Common myeloid progenitor, CD34-positive (primary cell): ENCODE data around the gene HMGCR. TPM values are rescaled to one million over a fixed set of nuclear protein-coding genes. Genes with fewer than 3 reads are reported as not detected.
A peak's percentile ranks its signal among the peaks of the same experiment; 100 is the strongest.
"Not testable (repeated sequence)": the region's sequence is repeated elsewhere in the genome, so short reads cannot be mapped to it uniquely, and the experiment has no call there.

Source experiments
- CTCF ChIA-PET: fragments of 350-600 bp; sonication (Branson Sonifier 250); formaldehyde crosslinking; loops from one replicate; lab custom pipeline; 2021; ENCODE audit warnings: antibody characterized with exemption; lab: Charles Lee
- POLR2A ChIA-PET: fragments of 350-600 bp; sonication (Branson Sonifier 250); formaldehyde crosslinking; loops from one replicate; lab custom pipeline; 2021; ENCODE audit warnings: antibody characterized with exemption; lab: Charles Lee
- DNase-seq, 3 donors: peaks; one replicate each; pipeline versions ENCODE4 v3.0.0 to v3.0.0-alpha.2; 2013
- H3K27ac ChIP-seq, 2 experiments: 1 replicate in 1 of 2; 2 replicates in 1 of 2; pipeline ENCODE4 v1.7.0; 2013; ENCODE audit warnings: inconsistent platforms in 2 of 2, low read length in 2 of 2, mild to moderate bottlenecking in 2 of 2, low read depth in 1 of 2, moderate library complexity in 1 of 2; ENCODE audit not compliant: severe bottlenecking in 2 of 2, insufficient read depth in 1 of 2, poor library complexity in 1 of 2
- H3K27me3 ChIP-seq, 5 experiments: replicated peaks in 2 of 5; 1 replicate in 3 of 5; 2 replicates in 2 of 5; pipeline versions ENCODE4 v1.6.1 to v1.7.0; 2013; ENCODE audit warnings: low read length in 4 of 5, mild to moderate bottlenecking in 2 of 5, moderate library complexity in 2 of 5, inconsistent platforms in 1 of 5; ENCODE audit not compliant: insufficient read depth in 5 of 5, control insufficient read depth in 4 of 5
- H3K36me3 ChIP-seq, 4 experiments: 1 replicate in 2 of 4; 2 replicates in 2 of 4; pipeline versions ENCODE4 v1.6.1 to v1.7.0; 2013; ENCODE audit warnings: low read length in 3 of 4, control low read depth in 1 of 4, mild to moderate bottlenecking in 1 of 4; ENCODE audit not compliant: control insufficient read depth in 4 of 4, insufficient read depth in 4 of 4
- H3K4me1 ChIP-seq, 4 experiments: 1 replicate in 3 of 4; 2 replicates in 1 of 4; pipeline versions ENCODE4 v1.6.1 to v1.7.1; 2013; ENCODE audit warnings: low read length in 3 of 4, mild to moderate bottlenecking in 3 of 4, control low read depth in 1 of 4, inconsistent platforms in 1 of 4, moderate library complexity in 1 of 4; ENCODE audit not compliant: control insufficient read depth in 4 of 4, insufficient read depth in 4 of 4; ENCODE audit errors: control extremely low read depth in 1 of 4
- H3K4me3 ChIP-seq, 7 experiments: 1 replicate in 4 of 7; 2 replicates in 3 of 7; pipeline versions ENCODE4 v1.5.1 to v1.7.0; 2013; ENCODE audit warnings: mild to moderate bottlenecking in 7 of 7, low read length in 6 of 7, moderate library complexity in 6 of 7, inconsistent platforms in 2 of 7, low read depth in 2 of 7, control low read depth in 1 of 7; ENCODE audit not compliant: insufficient read depth in 4 of 7, control insufficient read depth in 1 of 7; ENCODE audit errors: extremely low read depth in 1 of 7
- H3K9me3 ChIP-seq, 5 experiments: 1 replicate in 4 of 5; 2 replicates in 1 of 5; pipeline versions ENCODE4 v1.6.1 to v1.7.1; 2013; ENCODE audit warnings: low read length in 4 of 5, mild to moderate bottlenecking in 2 of 5, inconsistent platforms in 1 of 5, low read depth in 1 of 5, moderate library complexity in 1 of 5; ENCODE audit not compliant: control insufficient read depth in 4 of 5, insufficient read depth in 2 of 5; ENCODE audit errors: control extremely low read depth in 1 of 5
- WGBS: methylation state at CpG from one replicate; pipeline ENCODE4 v1.1.5; 2013; ENCODE audit not compliant: insufficient coverage; 5-methylcytosine and 5-hydroxymethylcytosine counted together
- polyA plus RNA-seq: library from polyadenylated mRNA; unstranded; fragments of 120-200 nt; gene quantifications from one replicate; pipeline ENCODE4 v1.2.1, GENCODE V29; 2013

Gene HMGCR
- 44.2 TPM for polyA plus RNA-seq

DNA sequence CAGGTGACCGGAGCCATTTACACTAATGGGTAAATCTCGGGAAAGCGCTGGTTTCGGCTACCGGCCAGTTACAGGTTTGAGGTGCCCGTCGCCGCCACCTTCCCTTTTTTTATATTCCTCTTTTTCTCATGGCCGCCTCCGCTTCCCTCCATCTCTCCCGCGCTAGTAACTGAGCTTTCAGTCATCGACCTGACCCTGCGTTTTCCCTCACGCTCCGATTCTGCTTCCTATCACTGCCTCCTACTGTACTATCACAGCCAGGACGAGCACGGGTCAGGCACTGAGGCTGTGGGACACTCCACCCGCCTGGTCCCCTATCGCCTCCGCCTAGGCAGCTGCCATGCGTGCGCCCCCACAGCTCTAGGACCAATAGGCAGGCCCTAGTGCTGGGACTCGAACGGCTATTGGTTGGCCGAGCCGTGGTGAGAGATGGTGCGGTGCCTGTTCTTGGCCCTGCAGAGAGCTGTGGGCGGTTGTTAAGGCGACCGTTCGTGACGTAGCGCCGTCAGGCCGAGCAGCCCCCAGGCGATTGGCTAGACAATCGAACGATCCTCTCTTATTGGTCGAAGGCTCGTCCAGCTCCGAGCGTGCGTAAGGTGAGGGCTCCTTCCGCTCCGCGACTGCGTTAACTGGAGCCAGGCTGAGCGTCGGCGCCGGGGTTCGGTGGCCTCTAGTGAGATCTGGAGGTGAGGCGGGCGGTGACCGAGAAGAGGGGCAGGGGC, at the start of gene HMGCR:
TSS of gene HMGCR (plus strand) at position 606 of the 722 bp plus-strand sequence. CDS start 5,386 bp downstream, outside the sequence.
- peak within 1 kb of the TSS; percentile 56 to 96 (median 79) for H3K4me3 ChIP-seq
- H3K27ac ChIP-seq, result peak within 1 kb of the TSS; percentile 77 to 93
- no peaks in the 10 kb centered on the region for H3K27me3 ChIP-seq
- WGBS, result under 1% methylated on average over 49 of the region's 56 CpGs
- DNase-seq, result peak; percentile 99 to 100 (median 99)
- H3K9me3 ChIP-seq, result no peaks in the 10 kb centered on the region
- ChIA-PET CTCF (interaction anchor here (0.9 to 1.0 kb wide), 3 partner anchors 16 to 100 kb away, joined by 3 to 5 read pairs (median 3); partner anchors contain the start of gene ANKRD31), POLR2A (interaction anchor here (0.6 to 0.8 kb wide), 3 partner anchors 141 to 344 kb away, joined by 3 to 7 read pairs (median 4); partner anchors contain the start of genes CERT1 and POLK)
- peaks cover 0 to 7% (median 0%) of the 10 kb centered on the region in 4 experiments for H3K36me3 ChIP-seq
- peaks cover 9 to 36% (median 20%) of the 10 kb centered on the region in 4 experiments for H3K4me1 ChIP-seq

DNA sequence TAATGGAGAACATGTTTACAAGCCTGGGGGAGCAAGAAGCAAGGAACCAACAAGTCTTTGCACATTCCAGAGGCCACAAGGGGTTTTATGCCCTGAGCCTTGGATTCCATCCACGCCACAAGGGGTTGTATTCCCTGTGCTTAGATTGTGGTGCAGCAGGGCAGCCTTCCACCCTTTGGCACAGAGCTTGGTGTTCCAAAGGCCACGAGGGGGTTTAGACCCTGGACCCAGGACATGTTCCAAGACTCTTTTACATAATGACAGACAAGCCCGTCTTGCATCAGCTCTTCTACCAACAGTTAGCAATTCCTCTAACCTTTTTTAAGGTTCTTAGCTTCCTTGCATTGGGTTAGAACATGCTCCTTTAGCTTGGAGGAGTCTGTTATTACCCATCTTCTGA, 45.2 kb upstream of the HMGCR start:
- H3K4me3 ChIP-seq, H3K27me3 ChIP-seq, H3K36me3 ChIP-seq, H3K27ac ChIP-seq, DNase-seq, POLR2A ChIA-PET, H3K4me1 ChIP-seq, CTCF ChIA-PET: not testable (repeated sequence)
- WGBS, result 100% methylated on average over 2 of the region's 3 CpGs
- peaks cover 2 to 21% (median 10%) of the 10 kb centered on the region in 5 experiments for H3K9me3 ChIP-seq

DNA sequence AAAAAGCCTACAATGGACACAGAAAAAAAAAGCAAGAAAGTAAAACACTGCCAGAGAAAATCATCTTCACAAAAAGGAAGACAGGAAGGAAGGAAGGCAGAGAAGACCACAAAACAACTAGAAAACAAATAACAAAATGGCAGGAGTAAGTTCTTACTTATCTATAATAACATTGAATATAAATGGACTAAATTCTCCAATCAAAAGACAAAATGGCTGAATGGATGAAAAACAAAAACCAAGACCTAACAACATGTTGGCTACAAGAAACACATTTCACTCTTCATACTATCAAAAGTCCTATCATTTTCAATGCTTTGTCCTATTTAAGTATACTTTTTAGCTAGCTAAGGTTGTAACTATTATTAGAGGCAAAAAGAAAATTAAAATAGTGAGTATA, 36.9 kb upstream of the HMGCR start:
- CTCF ChIA-PET, result interaction anchor here (0.7 kb wide), 1 partner anchor 10 kb away, joined by 3 read pairs; no protein-coding TSS in a partner anchor
- H3K9me3 ChIP-seq, result peaks cover 0 to 5% (median 0%) of the 10 kb centered on the region in 5 experiments
- H3K27ac ChIP-seq, result no peak overlapping the region
- no peaks in the 10 kb centered on the region for H3K36me3 ChIP-seq
- no peak for DNase-seq
- no peaks in the 10 kb centered on the region for H3K4me1 ChIP-seq
- H3K4me3 ChIP-seq, result no peak overlapping the region
- no peaks in the 10 kb centered on the region for H3K27me3 ChIP-seq
- POLR2A ChIA-PET, result no interaction called here

DNA sequence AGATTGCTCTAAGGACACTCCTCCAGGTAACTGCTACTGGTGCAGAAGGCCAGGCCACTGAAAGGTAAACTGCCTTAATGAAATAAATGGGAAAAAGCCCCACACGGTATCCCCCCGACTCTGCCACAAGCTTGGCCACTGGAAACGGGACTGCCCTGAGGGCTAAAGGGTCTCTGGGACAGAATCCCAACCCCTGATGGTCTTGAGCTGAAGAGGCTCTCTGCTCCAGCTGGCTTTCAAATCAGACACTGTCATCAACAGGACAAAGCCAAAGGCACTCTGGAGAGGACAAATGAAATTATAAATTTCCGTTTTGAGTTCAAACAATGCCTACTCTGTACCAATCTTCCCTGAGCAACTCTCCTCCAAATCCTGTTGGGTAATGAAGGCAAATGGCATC, 33.6 kb upstream of the HMGCR start:
- CTCF ChIA-PET, result no interaction called here
- Histone ChIP-seq H3K4me3 (no peak overlapping the region), H3K27ac (no peak overlapping the region), H3K36me3 (no peaks in the 10 kb centered on the region), H3K27me3 (no peaks in the 10 kb centered on the region), H3K9me3 (peaks cover 0 to 3% (median 0%) of the 10 kb centered on the region in 5 experiments), H3K4me1 (no peaks in the 10 kb centered on the region)
- 95% methylated on average over 4 of the region's 4 CpGs for WGBS
- DNase-seq, result no peak
- POLR2A ChIA-PET, result no interaction called here

DNA sequence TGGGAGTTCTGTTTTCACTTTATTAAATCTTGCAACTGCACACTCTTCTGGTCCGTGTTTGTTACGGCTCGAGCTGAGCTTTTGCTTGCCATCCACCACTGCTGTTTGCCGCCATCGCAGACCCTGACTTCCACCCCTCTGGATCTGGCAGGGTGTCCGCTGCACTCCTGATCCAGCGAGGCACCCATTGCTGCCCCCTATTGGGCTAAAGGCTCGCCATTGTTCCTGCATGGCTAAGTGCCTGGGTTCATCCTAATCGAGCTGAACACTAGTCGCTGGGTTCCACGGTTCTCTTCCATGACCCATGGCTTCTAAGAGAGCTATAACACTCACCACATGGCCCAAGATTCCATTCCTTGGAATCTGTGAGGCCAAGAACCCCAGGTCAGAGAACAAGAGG, 32.5 kb upstream of the HMGCR start:
- H3K27ac ChIP-seq, H3K4me1 ChIP-seq, POLR2A ChIA-PET, DNase-seq, H3K27me3 ChIP-seq, CTCF ChIA-PET, H3K9me3 ChIP-seq, H3K36me3 ChIP-seq, H3K4me3 ChIP-seq: not testable (repeated sequence)
- WGBS, result 89% methylated on average over 9 of the region's 11 CpGs

DNA sequence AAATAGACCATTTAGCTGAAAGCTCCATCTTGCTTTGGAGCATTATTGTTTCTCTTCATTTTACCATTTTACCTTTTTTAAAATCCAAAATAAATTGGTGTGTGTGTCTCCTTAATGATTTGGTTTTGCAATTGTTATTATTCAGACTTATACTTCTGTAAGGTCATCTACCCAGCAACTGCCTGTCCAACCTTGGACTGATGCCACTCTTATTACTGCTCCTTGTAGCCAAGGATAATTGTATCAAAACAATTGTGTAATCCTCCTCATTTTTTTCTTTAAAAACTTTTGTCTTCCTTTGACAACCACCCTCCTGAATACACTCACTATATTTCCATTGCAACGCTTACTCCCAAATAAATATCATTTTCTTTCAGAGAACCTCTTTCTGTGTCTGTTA, 30.3 kb upstream of the HMGCR start:
- H3K27ac ChIP-seq, result no peak overlapping the region
- H3K4me1 ChIP-seq, result no peaks in the 10 kb centered on the region
- DNase-seq, result no peak
- H3K36me3 ChIP-seq, result no peaks in the 10 kb centered on the region
- no peaks in the 10 kb centered on the region for H3K9me3 ChIP-seq
- ChIA-PET POLR2A (no interaction called here), CTCF (no interaction called here)
- no peak overlapping the region for H3K4me3 ChIP-seq
- H3K27me3 ChIP-seq, result no peaks in the 10 kb centered on the region
- WGBS, result 100% methylated on average over 1 of the region's 1 CpG

DNA sequence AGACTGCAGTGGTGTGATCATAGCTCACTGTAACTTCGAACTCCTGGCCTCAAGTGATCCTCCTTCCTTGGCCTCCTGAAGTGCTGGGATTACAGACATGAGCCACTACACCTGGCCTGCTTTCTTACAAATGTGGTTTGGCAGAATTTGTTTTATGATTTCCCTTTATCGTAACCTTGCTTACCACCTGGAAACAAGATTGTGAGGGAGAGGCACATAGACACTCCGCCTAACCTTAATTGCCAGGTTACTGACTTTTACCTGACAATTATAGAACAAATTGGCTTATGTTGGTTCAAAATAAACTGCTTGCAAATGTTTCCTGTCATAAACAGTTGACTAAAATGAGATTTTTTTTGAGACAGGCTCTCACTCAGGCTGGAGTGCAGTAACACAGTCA, 26.8 kb upstream of the HMGCR start:
- H3K4me1 ChIP-seq, result no peaks in the 10 kb centered on the region
- H3K9me3 ChIP-seq, result no peaks in the 10 kb centered on the region
- no peaks in the 10 kb centered on the region for H3K27me3 ChIP-seq
- no peak for DNase-seq
- no peaks in the 10 kb centered on the region for H3K36me3 ChIP-seq
- WGBS, result 80% methylated on average over 1 of the region's 3 CpGs
- no peak overlapping the region for H3K4me3 ChIP-seq
- no peak overlapping the region for H3K27ac ChIP-seq
- POLR2A ChIA-PET, result no interaction called here
- CTCF ChIA-PET, result no interaction called here
